GM18511 (cell line): ENCODE data around the gene MGAM2.
"Not testable (repeated sequence)": the region's sequence is repeated elsewhere in the genome, so short reads cannot be mapped to it uniquely, and the experiment has no call there.

Source experiments
- ATAC-seq: cut with Tn5 transposase; IDR thresholded peaks from one replicate; pipeline ENCODE4 v1.9.1; 2021; ENCODE audit warnings: mild to moderate bottlenecking, moderate library complexity; ENCODE audit not compliant: unreplicated experiment

Gene MGAM2

DNA sequence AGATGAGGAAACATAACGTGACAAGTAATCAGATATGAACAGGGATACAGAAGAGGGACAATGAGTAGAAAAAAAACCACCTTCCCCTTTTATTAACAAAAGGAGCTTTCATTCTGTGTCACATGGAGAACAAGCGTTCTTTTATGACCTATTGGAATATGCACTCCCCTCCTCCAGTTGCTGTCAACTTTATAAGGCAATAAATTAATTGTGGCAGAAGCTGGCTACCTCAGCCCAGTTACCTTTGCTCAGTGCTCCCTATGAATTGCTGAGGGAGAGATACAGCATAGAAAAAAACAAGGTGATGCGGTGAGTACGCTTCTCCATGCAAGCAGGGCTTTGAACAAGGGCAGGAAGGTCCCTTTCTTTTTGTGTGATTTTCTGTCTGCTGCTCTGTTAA, at the start of gene MGAM2:
MGAM2 (plus strand) TSS at position 220 of the 400 bp plus-strand sequence. CDS start 5,156 bp downstream, outside the sequence.
- ATAC-seq: no peak

DNA sequence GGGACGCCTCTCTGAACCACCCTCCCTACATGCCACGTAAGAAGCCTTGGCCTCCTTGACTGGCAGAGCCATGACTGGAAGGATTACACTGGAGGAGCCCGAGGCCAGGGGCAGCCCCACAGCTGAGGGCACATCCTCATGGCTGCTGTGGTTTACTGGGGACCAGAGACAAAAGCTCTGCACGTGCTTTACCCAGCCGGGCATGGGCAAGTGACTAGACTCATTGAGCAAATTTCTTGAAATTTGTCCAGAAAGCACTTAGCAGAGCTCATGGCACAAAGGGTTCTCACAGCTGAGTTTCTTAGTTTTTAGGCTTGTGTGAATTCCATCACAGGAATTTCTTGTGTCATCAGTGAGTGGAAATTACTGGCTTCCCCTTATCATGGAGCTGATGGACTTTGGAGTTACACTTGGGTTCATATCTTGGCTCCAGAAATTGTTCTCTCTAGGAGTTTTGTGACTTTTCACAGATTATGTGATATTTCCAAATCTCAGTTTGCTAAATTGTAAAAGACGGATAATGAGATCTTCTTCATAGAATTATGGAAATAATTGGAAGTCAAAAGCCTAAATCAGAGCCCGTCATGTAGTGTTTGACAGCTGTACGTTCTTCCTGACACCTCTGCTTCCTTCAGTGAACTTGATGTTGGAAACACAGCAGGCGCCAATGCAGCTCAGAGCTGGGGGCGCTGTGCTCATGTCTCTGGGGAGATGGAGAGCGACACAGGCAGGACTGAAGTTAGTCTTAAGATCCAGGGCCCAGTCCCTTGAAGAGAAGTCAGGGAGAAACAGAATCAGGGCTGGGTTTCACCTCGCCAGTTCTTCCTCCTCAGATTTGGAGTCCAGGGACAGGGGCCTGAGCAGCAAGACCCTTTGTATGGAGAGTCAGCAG, 47.7 kb upstream of the MGAM2 start:
- ATAC-seq: no peak

DNA sequence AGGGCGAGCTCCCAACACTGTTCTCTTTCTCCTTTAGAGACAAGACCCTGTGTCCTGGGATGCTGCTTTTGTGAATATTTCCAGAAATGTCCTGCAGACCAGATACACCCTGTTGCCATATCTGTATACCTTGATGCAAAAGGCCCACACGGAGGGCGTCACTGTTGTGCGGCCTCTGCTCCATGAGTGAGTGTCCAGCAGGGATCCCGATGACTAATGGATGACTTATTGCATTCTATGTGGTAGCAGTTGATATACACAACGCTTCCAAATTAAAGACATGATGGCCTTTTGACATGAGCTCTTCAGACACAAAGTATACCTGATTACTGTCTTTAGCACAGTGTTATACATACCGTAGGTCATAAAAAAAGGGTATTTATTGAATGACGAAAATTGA, 45.0 kb upstream of the MGAM2 start:
- no peak for ATAC-seq

DNA sequence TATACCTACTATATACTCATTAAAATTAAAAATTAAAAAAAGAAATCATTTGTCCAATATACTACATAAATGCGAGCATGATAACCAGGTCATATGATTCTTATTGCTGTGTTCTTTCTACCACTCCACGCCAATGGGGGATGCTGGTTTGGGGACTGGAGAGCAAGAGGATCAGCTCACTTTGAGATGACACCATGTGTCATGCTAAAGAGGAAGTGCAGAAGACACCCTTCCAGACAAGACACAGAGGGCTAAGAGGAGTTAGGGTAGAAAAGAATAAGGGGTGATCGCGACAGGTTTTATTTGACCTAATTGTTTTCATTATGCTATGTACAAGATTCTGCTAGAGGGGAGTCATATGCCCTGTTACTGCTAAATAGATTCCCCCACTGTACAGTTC, 33.8 kb upstream of the MGAM2 start:
- ATAC-seq: no peak

DNA sequence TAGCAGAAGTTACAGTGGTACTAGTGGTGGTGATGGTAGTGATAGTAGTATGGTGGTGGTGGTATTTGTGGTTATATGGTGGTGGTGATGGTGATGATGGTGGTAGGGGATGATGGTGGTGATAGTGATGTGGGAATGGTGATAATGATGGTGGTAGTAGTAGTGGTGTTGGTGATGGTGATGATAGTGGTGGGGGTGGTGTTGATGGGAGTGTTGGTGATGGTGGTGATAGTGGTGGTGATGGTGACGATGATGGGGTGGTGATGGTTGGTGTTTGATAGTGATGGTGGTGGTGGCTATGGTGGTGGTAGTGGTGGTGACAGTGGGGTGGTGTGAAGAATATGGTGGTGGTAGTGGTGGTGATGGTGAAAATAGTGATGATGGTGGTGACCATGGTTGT, 27.9 kb upstream of the MGAM2 start:
- ATAC-seq: no peak

GRCh38 chr7:142085428-142085827, 26.1 kb upstream of the MGAM2 start:
- no peak for ATAC-seq

GRCh38 chr7:142088022-142088714, 23.4 kb upstream of the MGAM2 start:
- no peak for ATAC-seq

- ATAC-seq: no peak
Measured at GRCh38 chr7:142089035-142089434, 22.5 kb upstream of the MGAM2 start.

DNA sequence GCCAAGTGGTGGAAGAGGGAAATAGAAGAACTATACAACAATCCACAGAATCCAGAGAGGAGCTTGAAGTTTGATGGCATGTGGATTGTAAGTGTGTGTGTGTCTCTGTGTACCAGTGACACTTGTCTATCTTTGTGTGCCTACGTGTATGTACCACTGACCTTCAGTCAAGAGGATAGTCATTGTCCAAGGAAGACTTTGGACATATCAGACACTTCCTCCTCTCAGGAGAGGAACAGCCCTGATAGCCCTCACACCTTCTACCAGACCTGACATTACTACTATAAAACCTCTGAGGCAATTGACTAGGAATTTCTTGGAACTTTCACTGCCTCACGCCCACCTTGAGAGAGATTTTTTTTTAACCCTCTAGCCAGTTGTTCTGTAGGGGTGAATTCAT, 19.6 kb upstream of the MGAM2 start:
- ATAC-seq: no peak

GRCh38 chr7:142094861-142095260, 16.7 kb upstream of the MGAM2 start:
- no peak for ATAC-seq

GRCh38 chr7:142097571-142097970, 13.9 kb upstream of the MGAM2 start:
- ATAC-seq: no peak

- no peak for ATAC-seq
Measured at GRCh38 chr7:142098004-142098403, 13.5 kb upstream of the MGAM2 start.

GRCh38 chr7:142099347-142099746, 12.2 kb upstream of the MGAM2 start:
- not testable (repeated sequence) for ATAC-seq

DNA sequence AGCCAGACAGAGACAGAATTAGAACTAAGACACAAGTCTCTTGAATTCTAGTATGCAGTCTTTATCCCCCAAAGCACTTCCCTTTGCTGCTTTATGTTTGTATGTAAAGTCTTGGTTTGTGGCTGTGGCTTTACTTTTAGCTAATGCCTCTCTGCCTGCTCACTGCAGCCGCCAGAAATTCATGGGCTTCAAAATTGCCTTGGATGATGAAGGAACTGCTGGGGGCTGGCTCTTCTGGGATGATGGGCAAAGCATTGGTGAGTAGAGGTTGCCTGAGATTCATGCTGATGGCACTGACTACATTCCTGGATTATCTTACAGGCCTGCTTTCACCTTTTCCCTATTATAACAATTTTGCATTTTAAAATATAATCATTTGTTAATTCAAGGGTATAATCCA, 10.9 kb upstream of the MGAM2 start:
- ATAC-seq: no peak

GRCh38 chr7:142101794-142102193, 9.7 kb upstream of the MGAM2 start:
- ATAC-seq: not testable (repeated sequence)

- ATAC-seq: no peak
Measured at GRCh38 chr7:142104550-142105527, 6.7 kb upstream of the MGAM2 start.

GRCh38 chr7:142108728-142109505, 2.6 kb upstream of the MGAM2 start:
- no peak for ATAC-seq

- no peak for ATAC-seq
Measured at GRCh38 chr7:142110098-142110497, 1.4 kb upstream of the MGAM2 start.

DNA sequence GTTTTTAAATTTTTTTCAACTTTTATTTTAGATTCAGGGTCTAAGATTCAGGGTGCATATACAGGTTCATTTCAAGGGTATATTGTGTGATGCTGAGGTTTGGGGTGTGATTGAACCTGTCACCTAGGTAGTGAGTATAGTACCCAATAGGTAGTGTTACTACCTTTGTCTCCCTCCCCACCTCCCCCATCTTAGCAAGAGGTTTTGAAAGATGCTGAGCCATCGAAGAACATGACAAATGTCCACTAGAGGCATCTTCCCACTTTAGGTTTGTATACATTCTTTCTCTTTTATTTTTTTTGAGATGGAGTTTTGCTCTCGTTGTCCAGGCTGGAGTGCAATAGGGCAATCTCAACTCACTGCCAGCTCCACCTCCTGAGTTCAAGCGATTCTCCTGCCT, 880 bp upstream of the MGAM2 start:
- ATAC-seq: no peak

GRCh38 chr7:142112086-142112485, 568 bp downstream of the MGAM2 start:
- no peak for ATAC-seq
